NCI-H2107 treated with DMSO at 0.1 percent for 48 hours (cell line): ENCODE results near the gene CMKLR1.

Experiments
- DNase-seq: peaks from one replicate; lab custom pipeline; 2025; ENCODE audit not compliant: unreplicated experiment; lab: John Stamatoyannopoulos, UW

Gene CMKLR1

GRCh38 chr12:108317308-108318234, 21.5 kb downstream of the CMKLR1 start:
- DNase-seq, result no peak

GRCh38 chr12:108316176-108317086, 22.7 kb downstream of the CMKLR1 start:
- no peak for DNase-seq

GRCh38 chr12:108315486-108316105, 23.5 kb downstream of the CMKLR1 start:
- no peak for DNase-seq

- no peak for DNase-seq
Observed at GRCh38 chr12:108313606-108314351, 25.3 kb downstream of the CMKLR1 start.

- no peak for DNase-seq
Observed at GRCh38 chr12:108313241-108313605, 25.9 kb downstream of the CMKLR1 start.

GRCh38 chr12:108312693-108313189, 26.4 kb downstream of the CMKLR1 start:
- no peak for DNase-seq

- no peak for DNase-seq
Observed at GRCh38 chr12:108312073-108312659, 26.9 kb downstream of the CMKLR1 start.

- DNase-seq, result no peak
Observed at GRCh38 chr12:108311605-108312004, 27.5 kb downstream of the CMKLR1 start.

GRCh38 chr12:108310489-108310888, 28.6 kb downstream of the CMKLR1 start:
- DNase-seq, result no peak

- DNase-seq, result no peak
Observed at GRCh38 chr12:108309674-108310312, 29.3 kb downstream of the CMKLR1 start.

- no peak for DNase-seq
Observed at GRCh38 chr12:108308395-108309085, 30.6 kb downstream of the CMKLR1 start.

- no peak for DNase-seq
Observed at GRCh38 chr12:108307006-108307405, 32.1 kb downstream of the CMKLR1 start.

GRCh38 chr12:108306506-108306905, 32.6 kb downstream of the CMKLR1 start:
- no peak for DNase-seq

GRCh38 chr12:108305991-108306501, 33.1 kb downstream of the CMKLR1 start:
- no peak for DNase-seq

- no peak for DNase-seq
Observed at GRCh38 chr12:108305520-108305919, 33.6 kb downstream of the CMKLR1 start.

- DNase-seq, result no peak
Observed at GRCh38 chr12:108304633-108305032, 34.5 kb downstream of the CMKLR1 start.

- no peak for DNase-seq
Observed at GRCh38 chr12:108303703-108304102, 35.4 kb downstream of the CMKLR1 start.

GRCh38 chr12:108302403-108303311, 36.5 kb downstream of the CMKLR1 start:
- no peak for DNase-seq
